Spleen (tissue), 11 donors: Measurements from ENCODE around the gene NRDE2. TPM values are rescaled to one million over a fixed set of nuclear protein-coding genes. Genes with fewer than 3 reads are reported as not detected.

ENCODE experiments used
- DNase-seq: peaks from one replicate; pipeline ENCODE4 v3.0.0-alpha.2; 2020
- H3K27ac ChIP-seq, 8 donors: fragments of 200-600 bp; sonication (generic) in 7 of 8; 1 replicate in 4 of 8; 2 replicates in 4 of 8; pipeline versions ENCODE4 v1.5.0 to v1.8.0; 2016 to 2021; ENCODE audit warnings: inconsistent platforms in 4 of 8, mild to moderate bottlenecking in 4 of 8, moderate library complexity in 1 of 8
- H3K27me3 ChIP-seq, 7 donors: fragments of 200-600 bp; sonication (generic) in 6 of 7; replicated peaks in 1 of 7; 1 replicate in 4 of 7; 2 replicates in 3 of 7; pipeline versions ENCODE4 v1.5.0 to v1.8.0; 2016 to 2021; ENCODE audit warnings: inconsistent platforms in 3 of 7, mild to moderate bottlenecking in 1 of 7
- H3K36me3 ChIP-seq, 6 donors: fragments of 200-600 bp; sonication (generic) in 5 of 6; 1 replicate in 4 of 6; 2 replicates in 2 of 6; pipeline versions ENCODE4 v1.5.0 to v1.8.0; 2016 to 2021; ENCODE audit warnings: inconsistent platforms in 2 of 6
- H3K4me1 ChIP-seq, 6 donors: fragments of 200-600 bp; sonication (generic) in 5 of 6; 1 replicate in 3 of 6; 2 replicates in 3 of 6; pipeline versions ENCODE4 v1.5.0 to v1.8.0; 2016 to 2021; ENCODE audit warnings: inconsistent platforms in 3 of 6
- H3K4me3 ChIP-seq, 8 donors: fragments of 200-600 bp; sonication (generic) in 7 of 8; 1 replicate in 4 of 8; 2 replicates in 4 of 8; pipeline versions ENCODE4 v1.5.0 to v1.8.0; 2016 to 2021; ENCODE audit warnings: inconsistent platforms in 4 of 8, mild to moderate bottlenecking in 4 of 8, moderate library complexity in 2 of 8
- H3K9me3 ChIP-seq, 8 donors: fragments of 200-600 bp; sonication (generic) in 7 of 8; 1 replicate in 4 of 8; 2 replicates in 4 of 8; pipeline versions ENCODE4 v1.5.0 to v1.8.0; 2016 to 2021; ENCODE audit warnings: inconsistent platforms in 4 of 8
- POLR2A ChIP-seq, 3 donors: fragments of 450-650 bp; IDR thresholded peaks; one replicate each; pipeline ENCODE4 v1.5.1; 2017; ENCODE audit warnings: antibody characterized with exemption in 3 of 3, mild to moderate bottlenecking in 1 of 3
- POLR2AphosphoS5 ChIP-seq, 3 donors: sonication (generic); formaldehyde crosslinking; IDR thresholded peaks; one replicate each; pipeline ENCODE4 v1.5.1; 2017; ENCODE audit warnings: antibody characterized with exemption in 3 of 3
- WGBS, 5 donors: extraction: QIAGEN DNeasy Blood & Tissue Kit in 3 of 5; methylation state at CpG; one replicate each; pipeline versions ENCODE4 v1.1.5 to v1.1.7; 2013 to 2018; 5-methylcytosine and 5-hydroxymethylcytosine counted together
- intact Hi-C: fragments of 100-400 bp; cut with DNase I; formaldehyde crosslinking; loops from one replicate; pipeline ENCODE4 v1.15.0; 2023; ENCODE audit warnings: low total_unique reads
- polyA plus RNA-seq, 3 donors: library from polyadenylated mRNA; stranded (reverse); fragments of 200-250 nt; gene quantifications; one replicate each; pipeline ENCODE4 v1.2.1, GENCODE V29; 2013
- total RNA-seq, 7 donors: library from RNA; depleted of rRNA in 3 of 7; stranded (reverse); fragments of >200 nt in 3 of 7; fragmentation: NEBNext Ultra II Directional in 4 of 7; extraction: Animal tissue kit (Norgen Biotek cat#: 25700) in 4 of 7; gene quantifications; one replicate each; pipeline versions ENCODE4 v1.1.0 to v1.2.1, GENCODE V29; 2016 to 2021
- TF ChIP-seq, protein P1 (sequence below), 11 experiments: fragments of 200-600 bp in 7 of 11; fragments of 450-650 bp in 4 of 11; sonication (generic) in 4 of 11; IDR thresholded peaks in 8 of 11; conservative IDR thresholded peaks in 3 of 11; 1 replicate in 7 of 11; 2 replicates in 4 of 11; pipeline versions ENCODE4 v1.4.0 to v1.8.0; 2016 to 2021; ENCODE audit warnings: antibody characterized with exemption in 11 of 11, inconsistent platforms in 4 of 11, mild to moderate bottlenecking in 1 of 11
- donor health status: healthy with polysubstance abuse.
- donor health status: DM: no; HTN: no; CAD: no; lungs with moderate emphysema.
- donor health status: DM: no; HTN: no; CAD: no.
- donor health status: Bipolar disorder and iron deficiency.
- donor health status: healthy.
- donor health status: DM: no; HTN: no; CAD: no.
- donor health status: DM: yes; HTN: yes; CAD: no.

The NRDE2 gene
- total and polyA plus RNA-seq, 10 donors, result 6.3 to 28.9 (median 17.0) TPM

DNA sequence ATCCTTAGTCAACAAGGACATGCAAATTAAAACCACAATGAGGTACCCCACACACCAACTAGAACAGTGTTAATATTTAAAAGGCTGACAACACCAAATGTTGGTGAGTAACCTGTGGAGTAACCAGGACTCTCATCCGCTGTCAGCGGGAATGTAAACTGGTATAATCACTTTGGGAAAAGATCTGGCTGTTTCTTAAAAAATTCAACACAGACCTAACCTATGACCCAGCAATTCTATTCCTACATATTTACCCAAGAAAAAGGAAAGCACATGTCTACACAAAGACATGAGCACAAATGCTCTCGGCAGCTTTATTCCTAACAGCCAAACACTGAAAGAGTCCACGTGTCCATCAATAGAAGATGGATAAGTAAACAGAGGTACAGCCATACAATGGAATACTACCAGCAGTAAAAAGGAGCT, 26.6 kb downstream of the NRDE2 start:
- H3K4me1 ChIP-seq, result peaks cover 0 to 22% (median 16%) of the 10 kb centered on the region in 6 donors
- no peak for DNase-seq
- no peak overlapping the region for H3K27ac ChIP-seq
- no peak for TF ChIP-seq POLR2AphosphoS5 (IDR thresholded peaks at IDR 0.05)
- TF ChIP-seq, protein P1, sequence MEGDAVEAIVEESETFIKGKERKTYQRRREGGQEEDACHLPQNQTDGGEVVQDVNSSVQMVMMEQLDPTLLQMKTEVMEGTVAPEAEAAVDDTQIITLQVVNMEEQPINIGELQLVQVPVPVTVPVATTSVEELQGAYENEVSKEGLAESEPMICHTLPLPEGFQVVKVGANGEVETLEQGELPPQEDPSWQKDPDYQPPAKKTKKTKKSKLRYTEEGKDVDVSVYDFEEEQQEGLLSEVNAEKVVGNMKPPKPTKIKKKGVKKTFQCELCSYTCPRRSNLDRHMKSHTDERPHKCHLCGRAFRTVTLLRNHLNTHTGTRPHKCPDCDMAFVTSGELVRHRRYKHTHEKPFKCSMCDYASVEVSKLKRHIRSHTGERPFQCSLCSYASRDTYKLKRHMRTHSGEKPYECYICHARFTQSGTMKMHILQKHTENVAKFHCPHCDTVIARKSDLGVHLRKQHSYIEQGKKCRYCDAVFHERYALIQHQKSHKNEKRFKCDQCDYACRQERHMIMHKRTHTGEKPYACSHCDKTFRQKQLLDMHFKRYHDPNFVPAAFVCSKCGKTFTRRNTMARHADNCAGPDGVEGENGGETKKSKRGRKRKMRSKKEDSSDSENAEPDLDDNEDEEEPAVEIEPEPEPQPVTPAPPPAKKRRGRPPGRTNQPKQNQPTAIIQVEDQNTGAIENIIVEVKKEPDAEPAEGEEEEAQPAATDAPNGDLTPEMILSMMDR (IDR thresholded peaks at IDR 0.05 in 8 of 11, conservative IDR thresholded peaks at IDR 0.05 in 3 of 11), result no peak
- no peak for TF ChIP-seq POLR2A (IDR thresholded peaks at IDR 0.05)
- no peak overlapping the region for H3K4me3 ChIP-seq
- H3K27me3 ChIP-seq, result no peaks in the 10 kb centered on the region
- no peaks in the 10 kb centered on the region for H3K9me3 ChIP-seq
- WGBS, 5 donors, result 94 to 96% (median 95%) methylated on average over 4 of the region's 4 CpGs
- H3K36me3 ChIP-seq, result peaks cover 0 to 85% (median 42%) of the 10 kb centered on the region in 6 donors
- intact Hi-C loops, result no loop called here

DNA sequence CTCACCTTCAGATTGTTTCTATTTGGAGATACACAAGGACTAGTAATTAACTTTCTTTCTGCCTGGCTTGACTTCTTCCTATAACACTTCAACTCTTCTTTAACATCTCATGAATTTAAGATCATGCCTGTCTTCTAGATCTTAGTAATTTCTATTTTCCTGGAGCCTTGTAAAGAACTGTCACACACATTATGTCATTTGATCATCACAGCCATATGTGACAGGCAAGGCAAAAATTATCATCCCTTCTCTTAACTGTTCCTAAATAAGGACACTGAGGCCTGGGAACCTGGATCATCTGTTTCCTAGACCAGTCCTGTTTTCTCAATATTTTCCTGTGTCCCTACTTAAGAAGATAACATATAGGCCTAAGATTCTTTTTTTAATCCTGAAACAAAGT, 27.2 kb downstream of the NRDE2 start:
- intact Hi-C loops, result loop anchor here (5.0 kb wide), 1 partner anchor 393 kb away; no protein-coding TSS in a partner anchor
- H3K27me3 ChIP-seq, result no peaks in the 10 kb centered on the region
- no peak overlapping the region for H3K27ac ChIP-seq
- H3K36me3 ChIP-seq, result peaks cover 0 to 85% (median 41%) of the 10 kb centered on the region in 6 donors
- no peak overlapping the region for H3K4me3 ChIP-seq
- H3K4me1 ChIP-seq, result peaks cover 0 to 26% (median 18%) of the 10 kb centered on the region in 6 donors
- no peak for TF ChIP-seq POLR2A (IDR thresholded peaks at IDR 0.05)
- DNase-seq, result no peak
- H3K9me3 ChIP-seq, result no peaks in the 10 kb centered on the region

DNA sequence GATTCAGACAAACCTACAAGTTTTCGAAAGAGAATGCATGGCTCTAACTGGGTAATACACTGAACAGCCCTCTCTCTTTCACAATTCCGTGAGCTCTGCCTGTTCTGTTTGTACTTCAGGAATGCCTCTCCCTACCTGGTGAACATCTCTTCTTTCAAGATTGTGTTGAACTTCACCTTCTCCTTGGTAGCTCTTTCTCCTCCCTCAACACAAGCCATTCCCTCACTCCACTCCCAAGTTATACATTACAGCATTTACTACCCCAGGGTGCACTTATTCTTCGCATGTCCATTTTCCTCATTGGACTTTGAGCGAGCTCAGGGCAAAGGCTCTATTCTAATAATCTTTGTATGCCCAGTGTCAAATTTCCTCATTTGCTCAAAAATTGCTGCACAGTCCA, 28.3 kb downstream of the NRDE2 start:
- H3K4me3 ChIP-seq, result no peak overlapping the region
- H3K27me3 ChIP-seq, result no peaks in the 10 kb centered on the region
- intact Hi-C loops, result loop anchor here (5.0 kb wide), 1 partner anchor 394 kb away; no protein-coding TSS in a partner anchor
- peaks cover 0 to 34% (median 18%) of the 10 kb centered on the region in 6 donors for H3K4me1 ChIP-seq
- TF ChIP-seq POLR2AphosphoS5 (IDR thresholded peaks at IDR 0.05), result no peak
- TF ChIP-seq, protein P1 (IDR thresholded peaks at IDR 0.05 in 8 of 11, conservative IDR thresholded peaks at IDR 0.05 in 3 of 11), result no peak
- no peak for TF ChIP-seq POLR2A (IDR thresholded peaks at IDR 0.05)
- WGBS, 5 donors, result 94 to 100% (median 98%) methylated on average over 4 of the region's 4 CpGs
- no peak for DNase-seq
- H3K9me3 ChIP-seq, result no peaks in the 10 kb centered on the region
- no peak overlapping the region for H3K27ac ChIP-seq
- peaks cover 0 to 83% (median 36%) of the 10 kb centered on the region in 6 donors for H3K36me3 ChIP-seq

DNA sequence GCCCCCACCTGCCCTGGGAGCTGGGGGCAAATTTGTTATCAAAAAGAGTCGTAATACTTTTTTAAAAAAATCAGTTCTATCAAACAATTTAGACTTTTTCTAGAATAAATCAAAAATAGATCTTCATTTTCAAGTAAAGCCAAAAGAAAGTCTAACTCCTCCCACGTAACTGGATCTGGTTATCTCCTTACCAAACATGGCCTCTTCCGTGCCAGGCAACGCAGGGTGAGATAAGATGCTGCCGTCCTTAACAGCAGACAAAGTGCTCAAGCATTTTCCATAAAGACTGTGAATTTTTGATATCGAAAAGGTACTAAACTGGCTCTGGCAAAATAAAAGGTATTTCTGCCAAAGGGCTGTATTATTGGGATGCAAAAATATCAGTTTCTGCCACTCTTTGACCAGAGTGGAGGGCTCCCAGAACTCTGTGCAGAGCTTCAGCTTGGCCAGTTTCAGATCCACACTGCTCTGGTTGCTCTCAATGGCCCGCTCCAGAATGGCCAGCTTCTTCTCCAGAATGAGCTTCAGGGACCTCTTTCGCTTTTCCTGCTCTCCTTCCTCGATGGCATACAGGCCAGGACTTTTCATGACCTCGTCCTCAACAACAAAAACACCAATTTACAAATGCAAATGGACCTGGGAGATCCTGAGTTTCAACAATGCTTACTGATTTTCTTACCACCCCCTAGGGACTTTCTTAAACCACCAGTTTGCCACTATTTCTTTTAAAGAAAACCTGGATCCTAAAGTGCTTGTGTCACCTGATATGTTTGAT, 29.0 kb downstream of the NRDE2 start:
- H3K4me1 ChIP-seq, result peaks cover 0 to 42% (median 18%) of the 10 kb centered on the region in 6 donors
- H3K9me3 ChIP-seq, result no peaks in the 10 kb centered on the region
- no peak for DNase-seq
- intact Hi-C loops, result loop anchor here (5.0 kb wide), 1 partner anchor 395 kb away; no protein-coding TSS in a partner anchor
- no peaks in the 10 kb centered on the region for H3K27me3 ChIP-seq
- TF ChIP-seq, protein P1 (IDR thresholded peaks at IDR 0.05 in 8 of 11, conservative IDR thresholded peaks at IDR 0.05 in 3 of 11), result no peak
- TF ChIP-seq POLR2AphosphoS5 (IDR thresholded peaks at IDR 0.05) (no peak), POLR2A (IDR thresholded peaks at IDR 0.05) (no peak)
- H3K4me3 ChIP-seq, result no peak overlapping the region
- 86 to 93% (median 89%) methylated on average over 10 of the region's 10 CpGs for WGBS, 5 donors
- H3K27ac ChIP-seq, result no peak overlapping the region
- H3K36me3 ChIP-seq, result peaks cover 0 to 83% (median 35%) of the 10 kb centered on the region in 6 donors
